Endothelial cell of umbilical vein (primary cell): ENCODE measurements around the gene LARP7. TPM values are rescaled to one million over a fixed set of nuclear protein-coding genes. Genes with fewer than 3 reads are reported as not detected.

ENCODE experiments used
- BruUV-seq: library from RNA; stranded (reverse); fragments of 400-500 nt; replicated peaks from 2 replicates; lab custom pipeline; 2021; lab: Mats Ljungman, UMichigan
- CTCF ChIA-PET: fragments of 300-600, 350-600 bp; sonication (Branson Sonifier 250); formaldehyde crosslinking; loops from one replicate; lab custom pipeline; 2021; ENCODE audit warnings: antibody characterized with exemption, inconsistent platforms; lab: Charles Lee
- POLR2A ChIA-PET: fragments of 300-600, 350-600 bp; sonication (Branson Sonifier 250); formaldehyde crosslinking; loops from one replicate; lab custom pipeline; 2021; ENCODE audit warnings: antibody characterized with exemption, inconsistent platforms; lab: Charles Lee
- DNase-seq: peaks from one replicate; pipeline ENCODE4 v3.0.0-alpha.2; 2011; ENCODE audit warnings: low read depth, low spot score
- FAIRE-seq: peaks from 2 replicates; lab custom pipeline; 2011; peaks lifted over from hg19 to GRCh38; lab: Jason Lieb, UNC
- H2AFZ ChIP-seq: 2 replicates; pipeline ENCODE4 v1.6.0; 2012; ENCODE audit warnings: low read depth, low read length, control low read depth, inconsistent platforms
- H3K27ac ChIP-seq: 2 replicates; pipeline ENCODE4 v1.5.1; 2011; ENCODE audit warnings: low read depth, mild to moderate bottlenecking, control low read depth, low read length, moderate library complexity; ENCODE audit not compliant: insufficient read depth
- H3K27me3 ChIP-seq, 2 experiments: 2 replicates each; pipeline versions ENCODE4 v1.6.0 to v1.6.1; 2011; ENCODE audit warnings: low read length in 2 of 2, mixed read lengths in 1 of 2; ENCODE audit not compliant: control insufficient read depth in 2 of 2, insufficient read depth in 2 of 2
- H3K36me3 ChIP-seq, 2 experiments: 2 replicates in 1 of 2; 3 replicates in 1 of 2; pipeline ENCODE4 v1.5.1; 2011; ENCODE audit warnings: low read length in 2 of 2, mild to moderate bottlenecking in 1 of 2, moderate library complexity in 1 of 2; ENCODE audit not compliant: control insufficient read depth in 2 of 2, insufficient read depth in 2 of 2; ENCODE audit errors: extremely low read depth in 1 of 2
- H3K4me1 ChIP-seq: 3 replicates; pipeline ENCODE4 v1.5.1; 2011; ENCODE audit warnings: mild to moderate bottlenecking, low read length; ENCODE audit not compliant: control insufficient read depth, insufficient read depth; ENCODE audit errors: extremely low read depth
- H3K4me2 ChIP-seq: 2 replicates; pipeline ENCODE4 v1.6.1; 2011; ENCODE audit warnings: low read length, control low read depth, mixed read lengths; ENCODE audit not compliant: insufficient read depth
- H3K4me3 ChIP-seq, 3 experiments: fragments of 200-600 bp in 1 of 3; sonication (generic), shearing (Covaris generic) in 1 of 3; replicated peaks in 1 of 3; 2 replicates each; pipeline ENCODE4 v1.5.1; 2011 to 2016; ENCODE audit warnings: control low read depth in 3 of 3, low read length in 3 of 3, mild to moderate bottlenecking in 2 of 3, inconsistent platforms in 1 of 3, low read depth in 1 of 3, moderate library complexity in 1 of 3; ENCODE audit not compliant: insufficient read depth in 1 of 3
- H3K79me2 ChIP-seq: 2 replicates; pipeline ENCODE4 v1.6.0; 2012; ENCODE audit warnings: low read length, inconsistent platforms; ENCODE audit not compliant: control insufficient read depth, insufficient read depth
- H3K9ac ChIP-seq: replicated peaks from 2 replicates; pipeline ENCODE3; 2011; ENCODE audit warnings: low read length, control low read depth; ENCODE audit not compliant: insufficient read depth; ENCODE audit errors: extremely low read depth
- H3K9me1 ChIP-seq: replicated peaks from 3 replicates; pipeline ENCODE4 v1.6.0; 2011; ENCODE audit warnings: mild to moderate bottlenecking, low read length; ENCODE audit not compliant: control insufficient read depth, insufficient read depth; ENCODE audit errors: extremely low read depth
- H3K9me3 ChIP-seq: replicated peaks from 2 replicates; pipeline ENCODE4 v1.5.1; 2012; ENCODE audit warnings: low read length, inconsistent platforms; ENCODE audit not compliant: control insufficient read depth, insufficient read depth
- H4K20me1 ChIP-seq: replicated peaks from 2 replicates; pipeline ENCODE3; 2011; ENCODE audit warnings: mild to moderate bottlenecking, low read length; ENCODE audit not compliant: control insufficient read depth, insufficient read depth; ENCODE audit errors: extremely low read depth
- CTCF ChIP-seq, 2 donors: IDR thresholded peaks; 1 replicate in 1 of 2; 2 replicates in 1 of 2; pipeline ENCODE4 v1.5.1; 2011; ENCODE audit warnings: low read length in 2 of 2, mild to moderate bottlenecking in 2 of 2, moderate library complexity in 2 of 2, control low read depth in 1 of 2, inconsistent platforms in 1 of 2, low read depth in 1 of 2; ENCODE audit not compliant: insufficient read depth in 1 of 2; ENCODE audit errors: extremely low read depth in 1 of 2
- EZH2 ChIP-seq: IDR thresholded peaks from 2 replicates; pipeline ENCODE4 v1.6.1; 2012; ENCODE audit warnings: borderline replicate concordance, low read depth, mild to moderate bottlenecking, moderate library complexity, low read length, inconsistent platforms; ENCODE audit not compliant: severe bottlenecking
- FOS ChIP-seq: IDR thresholded peaks from 2 replicates; pipeline ENCODE4 v1.6.1; 2011; ENCODE audit warnings: mild to moderate bottlenecking, low read length, moderate library complexity, borderline replicate concordance; ENCODE audit not compliant: insufficient read depth
- GATA2 ChIP-seq: IDR thresholded peaks from 2 replicates; pipeline ENCODE4 v1.7.0; 2011; ENCODE audit warnings: low read depth, mild to moderate bottlenecking, moderate library complexity, mixed read lengths, low read length; ENCODE audit not compliant: insufficient read length, insufficient read depth
- JUN ChIP-seq: IDR thresholded peaks from 2 replicates; pipeline ENCODE4 v1.6.1; 2011; ENCODE audit warnings: borderline replicate concordance, low read depth; ENCODE audit not compliant: insufficient read length, insufficient read depth
- MAX ChIP-seq: IDR thresholded peaks from 2 replicates; pipeline ENCODE4 v1.6.1; 2011; ENCODE audit not compliant: insufficient read depth, insufficient read length
- MYC ChIP-seq: IDR thresholded peaks from one replicate; pipeline ENCODE4 v1.6.1; 2011; ENCODE audit warnings: mild to moderate bottlenecking, low read depth, low read length
- POLR2A ChIP-seq: IDR thresholded peaks from 2 replicates; pipeline ENCODE4 v1.6.1; 2012; ENCODE audit warnings: low read depth, mild to moderate bottlenecking, control low read depth, low read length
- POLR2AphosphoS5 ChIP-seq: IDR thresholded peaks from 2 replicates; pipeline ENCODE4 v1.6.1; 2012; ENCODE audit warnings: low read depth, mild to moderate bottlenecking, control low read depth, low read length, moderate library complexity; ENCODE audit not compliant: insufficient read depth
- dilution Hi-C: fragments of 300-500 bp; cut with MboI; formaldehyde crosslinking; loops from one replicate; pipeline ENCODE4 v1.15.0; 2019; ENCODE audit warnings: low sequenced_read_pairs; ENCODE audit not compliant: extremely low pct_ligation_motif_present
- intact Hi-C: fragments of 100-400 bp; cut with micrococcal nuclease; formaldehyde crosslinking; loops from one replicate; pipeline ENCODE4 v1.10.0; 2022
- polyA plus RNA-seq, 4 experiments: library from polyadenylated mRNA; depleted of rRNA in 3 of 4; stranded (reverse) in 3 of 4; unstranded in 1 of 4; fragments of >200 nt; gene quantifications; 2 replicates each; pipeline versions ENCODE4 v1.2.1 to v1.2.3, GENCODE V29; 2011 to 2012; ENCODE audit warnings: missing spikeins in 1 of 4
- total RNA-seq: library from RNA; stranded (reverse); gene quantifications from 2 replicates; pipeline ENCODE4 v1.2.3, GENCODE V29; 2021

The LARP7 gene
- total and polyA plus RNA-seq, 2 donors (not counting 3 experiments of a cell fraction or from before 2014, with no cell fraction given), result 6.9 to 35.1 TPM

GRCh38 chr4:112680996-112681395 lies 44.1 kb downstream of the LARP7 start:
- Histone ChIP-seq H3K9me1 (no peaks in the 10 kb centered on the region), H3K36me3 (no peaks in the 10 kb centered on the region), H3K4me2 (no peak overlapping the region), H3K79me2 (no peaks in the 10 kb centered on the region), H3K27ac (no peak overlapping the region), H2AFZ (no peak overlapping the region), H3K4me1 (no peaks in the 10 kb centered on the region), H4K20me1 (no peaks in the 10 kb centered on the region), H3K27me3 (no peaks in the 10 kb centered on the region), H3K9ac (no peak overlapping the region), H3K9me3 (no peaks in the 10 kb centered on the region), H3K4me3 (no peak overlapping the region)
- DNase-seq, result no peak
- dilution Hi-C loops, result no loop called here
- ChIA-PET CTCF (interaction anchor here (1.1 to 1.9 kb wide), 3 partner anchors 10 to 26 kb away, joined by 3 to 4 read pairs (median 4); no protein-coding TSS in a partner anchor), POLR2A (no interaction called here)
- no TSS peak for BruUV-seq
- FAIRE-seq, result no peak
- intact Hi-C loops, result no loop called here
- no peak for TF ChIP-seq POLR2AphosphoS5
- TF ChIP-seq CTCF (IDR thresholded peaks at IDR 0.05; ENCODE audit: extremely low read depth in 1 of 2, insufficient read depth in 1 of 2, low read depth in 1 of 2, low read length in 2 of 2), result no peak
- TF ChIP-seq MAX, result no peak
- TF ChIP-seq MYC, result no peak
- TF ChIP-seq FOS, result no peak
- no peak for TF ChIP-seq GATA2
- no peak for TF ChIP-seq POLR2A
- TF ChIP-seq EZH2, result no peak
- no peak for TF ChIP-seq JUN
